ENCODE results near the gene ANKRD36C. TPM values are rescaled to one million over a fixed set of nuclear protein-coding genes. Genes with fewer than 3 reads are reported as not detected.
"Not testable (repeated sequence)": the region's sequence is repeated elsewhere in the genome, so short reads cannot be mapped to it uniquely, and the experiment has no call there.

ANKRD36C gene
- total RNA-seq, 1 donor from 2014 or later = 43.5 TPM

- H3K9me3 Mint-ChIP-seq; DNase-seq (ENCODE audit: low read depth, low spot score): not testable (repeated sequence)
- peaks cover 18% of the 10 kb centered on the region for H3K27me3 Mint-ChIP-seq (ENCODE audit: low read depth)
These were observed 19.5 kb upstream of the ANKRD36C start for GRCh38 chr2:96011129-96011455.

GRCh38 chr2:96010320-96011128 is 18.9 kb upstream of the ANKRD36C start:
- Mint-ChIP-seq H3K27me3 (ENCODE audit: low read depth) (peaks cover 22% of the 10 kb centered on the region), H3K4me3 (peak overlapping the region; percentile 89), H3K4me1 (peaks cover 20% of the 10 kb centered on the region), H3K27ac (ENCODE audit: unreplicated experiment) (peak overlapping the region; percentile 43)
- peak; percentile 94 for DNase-seq (ENCODE audit: low read depth, low spot score)
- H3K9me3 Mint-ChIP-seq; H3K36me3 Mint-ChIP-seq (ENCODE audit: low read depth): not testable (repeated sequence)

More at GRCh38 chr2:96011129-96011455, 19.5 kb upstream of the ANKRD36C start:
- not testable (repeated sequence) for H3K36me3 Mint-ChIP-seq (ENCODE audit: low read depth); H3K27ac Mint-ChIP-seq (ENCODE audit: unreplicated experiment)
- H3K4me3 Mint-ChIP-seq = peak overlapping the region; percentile 77
- TF ChIP-seq CTCF (conservative IDR thresholded peaks at IDR 0.05) = peak; percentile 34
- H3K4me1 Mint-ChIP-seq = peaks cover 20% of the 10 kb centered on the region

- peak overlapping the region; percentile 43 for H3K27ac Mint-ChIP-seq (ENCODE audit: unreplicated experiment)
- not testable (repeated sequence) for H3K36me3 Mint-ChIP-seq (ENCODE audit: low read depth); H3K9me3 Mint-ChIP-seq; DNase-seq (ENCODE audit: low read depth, low spot score)
- peaks cover 29% of the 10 kb centered on the region for H3K27me3 Mint-ChIP-seq (ENCODE audit: low read depth)
- peak overlapping the region; percentile 89 for H3K4me3 Mint-ChIP-seq
- H3K4me1 Mint-ChIP-seq = peaks cover 20% of the 10 kb centered on the region
These were observed 18.2 kb upstream of the ANKRD36C start for GRCh38 chr2:96009833-96010232.

- H3K27me3 Mint-ChIP-seq (ENCODE audit: low read depth) = peaks cover 36% of the 10 kb centered on the region
- H3K36me3 Mint-ChIP-seq (ENCODE audit: low read depth); DNase-seq (ENCODE audit: low read depth, low spot score); H3K9me3 Mint-ChIP-seq; H3K27ac Mint-ChIP-seq (ENCODE audit: unreplicated experiment): not testable (repeated sequence)
- H3K4me3 Mint-ChIP-seq = peak overlapping the region; percentile 58
- H3K4me1 Mint-ChIP-seq = peaks cover 20% of the 10 kb centered on the region
These were observed 16.4 kb upstream of the ANKRD36C start for GRCh38 chr2:96008051-96008450.

GRCh38 chr2:96006248-96006647 is 14.6 kb upstream of the ANKRD36C start:
- not testable (repeated sequence) for H3K9me3 Mint-ChIP-seq; H3K36me3 Mint-ChIP-seq (ENCODE audit: low read depth); DNase-seq (ENCODE audit: low read depth, low spot score); H3K27ac Mint-ChIP-seq (ENCODE audit: unreplicated experiment)
- Mint-ChIP-seq H3K4me1 (peaks cover 16% of the 10 kb centered on the region), H3K4me3 (peak overlapping the region; percentile 50), H3K27me3 (ENCODE audit: low read depth) (peaks cover 44% of the 10 kb centered on the region)

- DNase-seq (ENCODE audit: low read depth, low spot score) = peak; percentile 73
- Mint-ChIP-seq H3K4me1 (peaks cover 10% of the 10 kb centered on the region), H3K4me3 (peak overlapping the region; percentile 91), H3K27ac (ENCODE audit: unreplicated experiment) (peak overlapping the region; percentile 75), H3K27me3 (ENCODE audit: low read depth) (peaks cover 36% of the 10 kb centered on the region)
- H3K9me3 Mint-ChIP-seq; H3K36me3 Mint-ChIP-seq (ENCODE audit: low read depth): not testable (repeated sequence)
- peak; percentile 91 for TF ChIP-seq CTCF (conservative IDR thresholded peaks at IDR 0.05)
These were observed 1.1 kb upstream of the ANKRD36C start for GRCh38 chr2:95992520-95993272.

GRCh38 chr2:95992102-95992501 is 478 bp upstream of the ANKRD36C start:
- not testable (repeated sequence) for H3K9me3 Mint-ChIP-seq; H3K36me3 Mint-ChIP-seq (ENCODE audit: low read depth); H3K27ac Mint-ChIP-seq (ENCODE audit: unreplicated experiment)
- H3K4me1 Mint-ChIP-seq = peaks cover 10% of the 10 kb centered on the region
- H3K4me3 Mint-ChIP-seq = peak overlapping the region; percentile 79
- H3K27me3 Mint-ChIP-seq (ENCODE audit: low read depth) = peaks cover 32% of the 10 kb centered on the region
- peak; percentile 21 for DNase-seq (ENCODE audit: low read depth, low spot score)

GRCh38 chr2:95990884-95991283 is 740 bp downstream of the ANKRD36C start:
- H3K27me3 Mint-ChIP-seq (ENCODE audit: low read depth) = peaks cover 21% of the 10 kb centered on the region
- H3K36me3 Mint-ChIP-seq (ENCODE audit: low read depth); H3K27ac Mint-ChIP-seq (ENCODE audit: unreplicated experiment); H3K9me3 Mint-ChIP-seq; DNase-seq (ENCODE audit: low read depth, low spot score): not testable (repeated sequence)
- H3K4me1 Mint-ChIP-seq = peaks cover 10% of the 10 kb centered on the region
- H3K4me3 Mint-ChIP-seq = peak overlapping the region; percentile 27

- not testable (repeated sequence) for H3K4me1 Mint-ChIP-seq; H3K27ac Mint-ChIP-seq (ENCODE audit: unreplicated experiment); H3K36me3 Mint-ChIP-seq (ENCODE audit: low read depth); DNase-seq (ENCODE audit: low read depth, low spot score); H3K4me3 Mint-ChIP-seq; H3K27me3 Mint-ChIP-seq (ENCODE audit: low read depth); H3K9me3 Mint-ChIP-seq
These were observed 40.0 kb downstream of the ANKRD36C start for GRCh38 chr2:95951662-95952061.

- not testable (repeated sequence) for H3K27ac Mint-ChIP-seq (ENCODE audit: unreplicated experiment); H3K27me3 Mint-ChIP-seq (ENCODE audit: low read depth); DNase-seq (ENCODE audit: low read depth, low spot score); H3K36me3 Mint-ChIP-seq (ENCODE audit: low read depth); H3K4me1 Mint-ChIP-seq; H3K4me3 Mint-ChIP-seq; H3K9me3 Mint-ChIP-seq
These were observed 43.6 kb downstream of the ANKRD36C start for GRCh38 chr2:95948039-95948438.

GRCh38 chr2:95939947-95940346 is 51.7 kb downstream of the ANKRD36C start:
- not testable (repeated sequence) for H3K27ac Mint-ChIP-seq (ENCODE audit: unreplicated experiment); H3K36me3 Mint-ChIP-seq (ENCODE audit: low read depth); H3K27me3 Mint-ChIP-seq (ENCODE audit: low read depth); H3K9me3 Mint-ChIP-seq; H3K4me1 Mint-ChIP-seq; DNase-seq (ENCODE audit: low read depth, low spot score); H3K4me3 Mint-ChIP-seq

Measured in neural crest cell (in vitro differentiated cells).